Coronary artery (tissue), 2 donors: ENCODE measurements around the gene ZBTB7A.

ENCODE experiments used
- DNase-seq: peaks from one replicate; pipeline ENCODE4 v3.0.0-alpha.2; 2017; ENCODE audit warnings: low spot score
- H3K27ac ChIP-seq, 2 donors: fragments of 200-600 bp; sonication (generic); one replicate each; pipeline ENCODE4 v1.5.1; 2016 to 2019
- H3K4me3 ChIP-seq: fragments of 200-600 bp; sonication (generic); 2 replicates; pipeline ENCODE4 v1.5.1; 2016; ENCODE audit warnings: mild to moderate bottlenecking, moderate library complexity
- TF ChIP-seq, protein P1 (sequence below): fragments of 200-600 bp; sonication (generic); IDR thresholded peaks from one replicate; pipeline ENCODE4 v1.5.1; 2019; ENCODE audit warnings: antibody characterized with exemption

Gene ZBTB7A

GRCh38 chr19:4080473-4080872 lies 13.8 kb upstream of the ZBTB7A start:
- Histone ChIP-seq H3K27ac (no peak overlapping the region), H3K4me3 (no peak overlapping the region)
- TF ChIP-seq, protein P1, sequence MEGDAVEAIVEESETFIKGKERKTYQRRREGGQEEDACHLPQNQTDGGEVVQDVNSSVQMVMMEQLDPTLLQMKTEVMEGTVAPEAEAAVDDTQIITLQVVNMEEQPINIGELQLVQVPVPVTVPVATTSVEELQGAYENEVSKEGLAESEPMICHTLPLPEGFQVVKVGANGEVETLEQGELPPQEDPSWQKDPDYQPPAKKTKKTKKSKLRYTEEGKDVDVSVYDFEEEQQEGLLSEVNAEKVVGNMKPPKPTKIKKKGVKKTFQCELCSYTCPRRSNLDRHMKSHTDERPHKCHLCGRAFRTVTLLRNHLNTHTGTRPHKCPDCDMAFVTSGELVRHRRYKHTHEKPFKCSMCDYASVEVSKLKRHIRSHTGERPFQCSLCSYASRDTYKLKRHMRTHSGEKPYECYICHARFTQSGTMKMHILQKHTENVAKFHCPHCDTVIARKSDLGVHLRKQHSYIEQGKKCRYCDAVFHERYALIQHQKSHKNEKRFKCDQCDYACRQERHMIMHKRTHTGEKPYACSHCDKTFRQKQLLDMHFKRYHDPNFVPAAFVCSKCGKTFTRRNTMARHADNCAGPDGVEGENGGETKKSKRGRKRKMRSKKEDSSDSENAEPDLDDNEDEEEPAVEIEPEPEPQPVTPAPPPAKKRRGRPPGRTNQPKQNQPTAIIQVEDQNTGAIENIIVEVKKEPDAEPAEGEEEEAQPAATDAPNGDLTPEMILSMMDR = no peak
- DNase-seq = no peak

DNA sequence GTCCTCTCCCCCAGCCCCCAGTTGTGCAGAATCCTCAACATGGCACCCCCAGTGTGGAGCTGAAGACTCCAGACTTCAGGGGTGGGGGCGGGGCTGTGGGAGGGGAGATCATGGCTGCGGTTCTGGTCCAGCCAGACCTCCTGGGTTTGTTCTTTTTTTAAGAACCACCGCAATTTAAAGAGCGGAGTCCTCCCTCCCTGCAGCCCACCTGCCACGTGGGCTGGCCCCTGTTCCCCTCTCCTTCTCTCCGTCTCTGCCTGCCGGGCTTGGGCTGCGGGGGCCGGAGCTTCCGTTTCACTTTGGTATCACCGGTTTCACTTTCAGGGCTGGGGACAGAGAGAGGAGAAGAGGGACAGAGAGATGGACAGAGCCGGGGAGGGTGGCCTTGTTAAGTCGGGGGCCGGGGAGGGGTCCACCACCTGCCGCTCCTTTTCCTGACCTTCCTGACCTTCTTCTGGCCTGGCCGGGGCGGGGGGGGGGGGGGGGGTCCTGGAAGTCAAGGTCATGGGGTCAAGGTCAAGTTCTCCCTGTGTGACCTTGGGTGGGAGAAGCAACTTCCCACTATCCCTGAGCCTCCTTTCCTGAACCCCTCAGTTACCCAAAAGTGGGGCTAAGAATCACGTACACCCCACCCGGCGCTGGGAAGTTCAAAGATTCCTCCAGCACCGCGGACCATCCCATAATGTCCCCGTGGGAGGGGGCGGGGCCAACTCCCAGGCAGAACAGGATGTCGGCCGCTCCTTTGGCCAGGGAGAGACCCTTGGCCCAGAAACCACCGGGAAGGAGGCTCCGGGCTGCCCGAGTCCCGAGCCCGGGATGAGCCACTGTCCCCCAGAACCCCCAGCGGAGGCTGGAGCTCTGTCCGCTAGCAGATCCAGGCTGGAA lies 11.3 kb upstream of the ZBTB7A start:
- peak overlapping the region; percentile 73 for H3K4me3 ChIP-seq
- peak overlapping the region; percentile 40 to 76 for H3K27ac ChIP-seq
- DNase-seq = no peak
- TF ChIP-seq, protein P1 = no peak

GRCh38 chr19:4077007-4077374 lies 10.3 kb upstream of the ZBTB7A start:
- peak overlapping the region in 1 of 2 donors; percentile 76 for H3K27ac ChIP-seq
- no peak overlapping the region for H3K4me3 ChIP-seq
- no peak for DNase-seq
- TF ChIP-seq, protein P1 = no peak

GRCh38 chr19:4075373-4075772 lies 8.7 kb upstream of the ZBTB7A start:
- no peak overlapping the region for H3K4me3 ChIP-seq
- no peak overlapping the region for H3K27ac ChIP-seq
- TF ChIP-seq, protein P1 = no peak
- DNase-seq = no peak

DNA sequence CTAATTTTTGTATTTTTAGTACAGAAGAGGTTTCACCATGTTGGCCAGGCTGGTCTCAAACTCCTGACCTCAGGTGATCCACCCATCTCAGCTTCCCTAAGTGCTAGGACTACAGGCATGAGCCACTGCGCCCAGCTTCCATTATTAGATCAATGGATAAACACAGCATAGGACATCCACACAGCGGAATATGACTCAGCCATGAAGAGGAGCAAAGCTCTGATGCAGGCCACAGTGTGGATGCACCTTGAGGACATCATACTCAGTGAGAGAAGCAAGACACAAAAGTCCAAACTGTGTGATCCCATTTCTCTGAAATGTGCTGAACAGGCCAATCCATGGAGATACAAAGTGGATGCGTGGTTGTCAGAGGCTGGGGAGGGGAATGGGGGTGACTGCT lies 4.9 kb upstream of the ZBTB7A start:
- no peak overlapping the region for H3K27ac ChIP-seq
- DNase-seq = no peak
- no peak overlapping the region for H3K4me3 ChIP-seq
- TF ChIP-seq, protein P1 = no peak

- no peak overlapping the region for H3K27ac ChIP-seq
- H3K4me3 ChIP-seq = no peak overlapping the region
- TF ChIP-seq, protein P1 = no peak
- no peak for DNase-seq
Observed at GRCh38 chr19:4069331-4069959, 2.7 kb upstream of the ZBTB7A start.
